Stomach (tissue), 9 donors: ENCODE results near the gene EEF1G. TPM values are rescaled to one million over a fixed set of nuclear protein-coding genes. Genes with fewer than 3 reads are reported as not detected.

Experiments
- DNase-seq, 2 donors: peaks; one replicate each; pipeline versions ENCODE4 v3.0.0 to v3.0.0-alpha.2; 2013 to 2019
- H3K27ac ChIP-seq, 5 donors: fragments of 200-600 bp in 4 of 5; sonication (generic) in 4 of 5; one replicate each; pipeline ENCODE4 v1.5.1; 2013 to 2019; ENCODE audit warnings: mild to moderate bottlenecking in 1 of 5, moderate library complexity in 1 of 5
- H3K27me3 ChIP-seq, 3 donors: fragments of 200-600 bp; sonication (generic); one replicate each; pipeline ENCODE4 v1.5.1; 2017 to 2019; ENCODE audit warnings: mixed run types in 1 of 3
- H3K36me3 ChIP-seq, 4 donors: fragments of 200-600 bp; sonication (generic); 1 replicate in 3 of 4; 2 replicates in 1 of 4; pipeline ENCODE4 v1.5.1; 2016 to 2019
- H3K4me1 ChIP-seq, 4 donors: fragments of 200-600 bp; sonication (generic); one replicate each; pipeline ENCODE4 v1.5.1; 2016 to 2019
- H3K4me3 ChIP-seq, 4 donors: fragments of 200-600 bp; sonication (generic) in 3 of 4; one replicate each; pipeline ENCODE4 v1.5.1; 2016 to 2019; ENCODE audit warnings: mild to moderate bottlenecking in 1 of 4
- H3K9me3 ChIP-seq, 4 donors: fragments of 200-600 bp; sonication (generic); one replicate each; pipeline ENCODE4 v1.5.1; 2016 to 2019
- CTCF ChIP-seq, 7 experiments: fragments of 450-650 bp in 4 of 7; fragments of 200-600 bp in 3 of 7; sonication (generic) in 3 of 7; IDR thresholded peaks; one replicate each; pipeline ENCODE4 v1.5.1; 2016 to 2019; ENCODE audit warnings: antibody characterized with exemption in 7 of 7, control low read depth in 2 of 7, mild to moderate bottlenecking in 1 of 7
- EP300 ChIP-seq: sonication (generic); formaldehyde crosslinking; IDR thresholded peaks from one replicate; pipeline ENCODE4 v1.6.1; 2017; ENCODE audit warnings: antibody characterized with exemption
- POLR2A ChIP-seq, 4 donors: fragments of 450-650 bp; IDR thresholded peaks; one replicate each; pipeline ENCODE4 v1.6.1; 2016; ENCODE audit warnings: antibody characterized with exemption in 4 of 4, control low read depth in 2 of 4, mild to moderate bottlenecking in 1 of 4, moderate library complexity in 1 of 4
- POLR2AphosphoS5 ChIP-seq, 3 donors: sonication (generic); formaldehyde crosslinking; IDR thresholded peaks; one replicate each; pipeline ENCODE4 v1.6.1; 2016; ENCODE audit warnings: antibody characterized with exemption in 3 of 3
- whole genome bisulfite sequencing, 5 donors: extraction: QIAGEN DNeasy Blood & Tissue Kit in 3 of 5; methylation state at CpG; one replicate each; pipeline versions ENCODE4 v1.1.5 to v1.1.7; 2013 to 2018; 5-methylcytosine and 5-hydroxymethylcytosine counted together
- intact Hi-C: fragments of 100-400 bp; cut with DNase I; formaldehyde crosslinking; loops from one replicate; pipeline ENCODE4 v1.15.1; 2023; ENCODE audit warnings: low total_unique reads
- polyA plus RNA-seq, 3 donors: library from polyadenylated mRNA; stranded (reverse); fragments of 200-250 nt; gene quantifications; one replicate each; pipeline ENCODE4 v1.2.3, GENCODE V29; 2013
- total RNA-seq, 5 donors: library from RNA; depleted of rRNA; stranded (reverse); fragments of >200 nt; gene quantifications; one replicate each; pipeline versions ENCODE4 v1.1.0 to v1.2.3, GENCODE V29; 2014 to 2016
- donor health status: healthy with polysubstance abuse.
- donor health status: Bipolar disorder and iron deficiency.
- donor health status: healthy.

Gene EEF1G
- total and polyA plus RNA-seq, 8 donors = 671 to 1,760 (median 1,103) TPM

- Histone ChIP-seq H3K27ac (peak overlapping the region in 3 of 5 donors; percentile 28 to 95 (median 93)), H3K27me3 (no peaks in the 10 kb centered on the region), H3K4me3 (peak overlapping the region in 1 of 4 donors; percentile 14), H3K36me3 (peaks cover 46 to 53% (median 52%) of the 10 kb centered on the region in 4 donors), H3K4me1 (peaks cover 42 to 70% (median 56%) of the 10 kb centered on the region in 4 donors), H3K9me3 (no peaks in the 10 kb centered on the region)
- 53 to 77% (median 70%) methylated on average over 20 to 21 of the region's 21 CpGs for WGBS, 5 donors
- DNase-seq = peak in 1 of 2 donors; percentile 17
- TF ChIP-seq EP300 (no peak), POLR2A (IDR thresholded peaks at IDR 0.05) (no peak), CTCF (IDR thresholded peaks at IDR 0.05) (no peak), POLR2AphosphoS5 (IDR thresholded peaks at IDR 0.05) (no peak)
- intact Hi-C loops = no loop called here
These were observed 37.3 kb downstream of the EEF1G start for GRCh38 chr11:62536301-62536957.

GRCh38 chr11:62535802-62536201, 37.9 kb downstream of the EEF1G start:
- intact Hi-C loops = no loop called here
- WGBS, 5 donors = 79 to 88% (median 85%) methylated on average over 10 to 12 of the region's 12 CpGs
- no peaks in the 10 kb centered on the region for H3K9me3 ChIP-seq
- H3K27ac ChIP-seq = peak overlapping the region in 3 of 5 donors; percentile 3 to 95 (median 93)
- peaks cover 36 to 64% (median 49%) of the 10 kb centered on the region in 4 donors for H3K4me1 ChIP-seq
- DNase-seq = no peak
- TF ChIP-seq EP300 (no peak), POLR2AphosphoS5 (IDR thresholded peaks at IDR 0.05) (no peak)
- H3K27me3 ChIP-seq = no peaks in the 10 kb centered on the region
- peaks cover 53 to 60% (median 59%) of the 10 kb centered on the region in 4 donors for H3K36me3 ChIP-seq
- no peak overlapping the region for H3K4me3 ChIP-seq

- H3K36me3 ChIP-seq = peaks cover 61 to 68% (median 67%) of the 10 kb centered on the region in 4 donors
- no peak overlapping the region for H3K4me3 ChIP-seq
- intact Hi-C loops = no loop called here
- no peak for TF ChIP-seq EP300
- TF ChIP-seq POLR2AphosphoS5 (IDR thresholded peaks at IDR 0.05) = no peak
- no peak for TF ChIP-seq POLR2A (IDR thresholded peaks at IDR 0.05)
- TF ChIP-seq CTCF (IDR thresholded peaks at IDR 0.05) = no peak
- DNase-seq = no peak
- H3K4me1 ChIP-seq = peaks cover 27 to 55% (median 45%) of the 10 kb centered on the region in 4 donors
- H3K27me3 ChIP-seq = no peaks in the 10 kb centered on the region
- 91 to 95% (median 92%) methylated on average over 17 to 19 of the region's 19 CpGs for WGBS, 5 donors
- H3K27ac ChIP-seq = peak overlapping the region in 1 of 5 donors; percentile 95
- H3K9me3 ChIP-seq = no peaks in the 10 kb centered on the region
These were observed 38.7 kb downstream of the EEF1G start for GRCh38 chr11:62534779-62535545.

GRCh38 chr11:62532096-62532495, 41.6 kb downstream of the EEF1G start:
- DNase-seq = no peak
- Histone ChIP-seq H3K9me3 (no peaks in the 10 kb centered on the region), H3K27ac (no peak overlapping the region), H3K36me3 (peaks cover 88 to 97% (median 96%) of the 10 kb centered on the region in 4 donors), H3K4me3 (no peak overlapping the region), H3K4me1 (peaks cover 0 to 27% (median 17%) of the 10 kb centered on the region in 4 donors), H3K27me3 (no peaks in the 10 kb centered on the region)
- WGBS, 5 donors = 91 to 94% (median 93%) methylated on average over 2 of the region's 2 CpGs
- TF ChIP-seq EP300 (no peak), POLR2A (IDR thresholded peaks at IDR 0.05) (no peak), CTCF (IDR thresholded peaks at IDR 0.05) (no peak), POLR2AphosphoS5 (IDR thresholded peaks at IDR 0.05) (no peak)
- intact Hi-C loops = no loop called here
